Endothelial cell (in vitro differentiated cells): ENCODE measurements around the gene ANKS1B. TPM values are rescaled to one million over a fixed set of nuclear protein-coding genes. Genes with fewer than 3 reads are reported as not detected.

Source experiments
- DNase-seq: peaks from one replicate; pipeline ENCODE4 v3.0.0; 2021; ENCODE audit warnings: low spot score
- H3K27ac Mint-ChIP-seq: one replicate; pipeline ENCODE4 v1.8.0; 2021; ENCODE audit warnings: mixed read lengths, inconsistent platforms; ENCODE audit not compliant: unreplicated experiment
- H3K27me3 Mint-ChIP-seq: one replicate; pipeline ENCODE4 v1.8.0; 2021; ENCODE audit warnings: mild to moderate bottlenecking, moderate library complexity, mixed read lengths, inconsistent platforms; ENCODE audit not compliant: unreplicated experiment
- H3K36me3 Mint-ChIP-seq: one replicate; pipeline ENCODE4 v1.8.0; 2021; ENCODE audit warnings: mild to moderate bottlenecking, low read depth, mixed read lengths, inconsistent platforms; ENCODE audit not compliant: unreplicated experiment
- H3K4me1 Mint-ChIP-seq: one replicate; pipeline ENCODE4 v1.8.0; 2021; ENCODE audit warnings: mild to moderate bottlenecking, mixed read lengths, inconsistent platforms; ENCODE audit not compliant: unreplicated experiment
- H3K4me3 Mint-ChIP-seq: one replicate; pipeline ENCODE4 v1.8.0; 2021; ENCODE audit warnings: mild to moderate bottlenecking, mixed read lengths, inconsistent platforms; ENCODE audit not compliant: unreplicated experiment
- H3K9me3 Mint-ChIP-seq: one replicate; pipeline ENCODE4 v1.8.0; 2021; ENCODE audit warnings: mixed read lengths, inconsistent platforms; ENCODE audit not compliant: unreplicated experiment
- total RNA-seq: library from RNA; stranded (reverse); fragmentation: NEBNext Ultra II Directional; extraction: Animal tissue kit (Norgen Biotek cat#: 25700); gene quantifications from one replicate; pipeline ENCODE4 v1.2.1, GENCODE V29; 2021; ENCODE audit not compliant: unreplicated experiment
- TF ChIP-seq, protein P1 (sequence below): fragments of 200-600 bp; sonication (generic); IDR thresholded peaks from one replicate; pipeline ENCODE4 v1.5.0; 2021; ENCODE audit warnings: antibody characterized with exemption; ENCODE audit not compliant: unreplicated experiment

Gene ANKS1B
- total RNA-seq, 1 donor from 2014 or later: 2.6 TPM

DNA sequence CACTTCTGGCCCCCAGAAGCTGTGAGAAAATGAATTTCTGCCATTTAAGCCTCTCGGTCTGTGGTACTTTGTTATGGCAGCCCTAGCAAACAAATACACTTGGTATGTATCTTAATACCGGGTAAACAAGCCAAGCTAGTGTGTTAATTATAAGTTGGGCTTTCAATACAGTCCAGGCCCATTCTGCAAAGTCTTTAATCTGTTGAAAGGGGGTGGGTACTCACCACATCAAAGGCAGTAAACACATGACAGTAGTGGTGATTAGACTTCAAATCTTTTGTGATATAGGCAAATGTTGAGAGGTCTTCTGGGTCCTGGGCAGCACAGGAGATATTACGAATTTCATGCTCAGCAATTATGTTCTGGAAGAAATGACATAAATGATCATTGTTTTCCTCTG is 1211.9 kb downstream of the ANKS1B start:
- TF ChIP-seq, protein P1, sequence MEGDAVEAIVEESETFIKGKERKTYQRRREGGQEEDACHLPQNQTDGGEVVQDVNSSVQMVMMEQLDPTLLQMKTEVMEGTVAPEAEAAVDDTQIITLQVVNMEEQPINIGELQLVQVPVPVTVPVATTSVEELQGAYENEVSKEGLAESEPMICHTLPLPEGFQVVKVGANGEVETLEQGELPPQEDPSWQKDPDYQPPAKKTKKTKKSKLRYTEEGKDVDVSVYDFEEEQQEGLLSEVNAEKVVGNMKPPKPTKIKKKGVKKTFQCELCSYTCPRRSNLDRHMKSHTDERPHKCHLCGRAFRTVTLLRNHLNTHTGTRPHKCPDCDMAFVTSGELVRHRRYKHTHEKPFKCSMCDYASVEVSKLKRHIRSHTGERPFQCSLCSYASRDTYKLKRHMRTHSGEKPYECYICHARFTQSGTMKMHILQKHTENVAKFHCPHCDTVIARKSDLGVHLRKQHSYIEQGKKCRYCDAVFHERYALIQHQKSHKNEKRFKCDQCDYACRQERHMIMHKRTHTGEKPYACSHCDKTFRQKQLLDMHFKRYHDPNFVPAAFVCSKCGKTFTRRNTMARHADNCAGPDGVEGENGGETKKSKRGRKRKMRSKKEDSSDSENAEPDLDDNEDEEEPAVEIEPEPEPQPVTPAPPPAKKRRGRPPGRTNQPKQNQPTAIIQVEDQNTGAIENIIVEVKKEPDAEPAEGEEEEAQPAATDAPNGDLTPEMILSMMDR: no peak
- H3K4me3 Mint-ChIP-seq: no peak overlapping the region
- no peaks in the 10 kb centered on the region for H3K4me1 Mint-ChIP-seq
- no peaks in the 10 kb centered on the region for H3K27me3 Mint-ChIP-seq
- no peak overlapping the region for H3K27ac Mint-ChIP-seq
- no peak for DNase-seq
- H3K9me3 Mint-ChIP-seq: peaks cover 4% of the 10 kb centered on the region
- peaks cover 4% of the 10 kb centered on the region for H3K36me3 Mint-ChIP-seq

DNA sequence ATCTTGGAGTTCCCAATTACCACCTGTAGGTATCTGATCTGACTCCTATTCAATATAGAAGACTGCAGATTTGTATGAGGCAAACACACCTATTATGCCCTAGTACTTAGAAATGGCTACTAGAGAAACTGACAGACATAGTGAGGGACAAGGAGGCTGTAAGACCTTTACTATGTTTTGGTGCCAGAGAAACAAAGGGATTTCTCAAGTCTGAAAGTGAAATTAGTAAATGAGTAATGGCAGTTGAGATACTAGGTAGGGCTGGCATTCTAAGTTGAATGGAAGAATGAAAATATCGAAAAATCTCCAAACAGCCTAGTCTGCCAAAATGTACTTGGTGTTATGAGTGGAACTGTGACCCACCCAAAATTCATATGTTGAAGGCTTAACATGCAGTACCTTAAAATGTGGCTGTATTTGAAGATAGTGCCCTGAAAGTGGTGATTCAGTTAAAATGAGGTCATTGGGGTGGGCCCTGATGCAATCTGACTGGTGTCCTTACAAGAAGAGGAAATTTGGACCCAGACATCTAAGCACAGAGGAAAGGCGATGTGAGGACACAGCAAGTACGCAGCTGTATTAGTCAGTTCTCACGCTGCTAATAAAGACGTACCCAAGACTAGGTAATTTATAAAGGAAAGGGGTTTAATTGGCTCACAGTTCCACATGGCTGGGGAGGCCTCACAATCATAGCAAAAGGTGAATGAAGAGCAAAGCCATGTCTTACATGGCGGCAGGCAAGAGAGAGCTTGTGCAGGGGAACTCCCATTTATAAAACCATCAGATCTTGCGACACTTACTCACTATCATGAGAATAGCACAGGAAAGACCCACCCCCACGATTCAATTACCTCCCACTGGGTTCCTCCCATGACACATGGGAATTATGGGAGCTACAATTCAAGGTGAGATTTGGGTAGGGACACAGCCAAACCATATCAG is 1212.7 kb downstream of the ANKS1B start:
- H3K27ac Mint-ChIP-seq: no peak overlapping the region
- no peak for DNase-seq
- no peaks in the 10 kb centered on the region for H3K27me3 Mint-ChIP-seq
- TF ChIP-seq, protein P1: no peak
- H3K36me3 Mint-ChIP-seq: peaks cover 4% of the 10 kb centered on the region
- no peak overlapping the region for H3K4me3 Mint-ChIP-seq
- peaks cover 4% of the 10 kb centered on the region for H3K9me3 Mint-ChIP-seq
- no peaks in the 10 kb centered on the region for H3K4me1 Mint-ChIP-seq

DNA sequence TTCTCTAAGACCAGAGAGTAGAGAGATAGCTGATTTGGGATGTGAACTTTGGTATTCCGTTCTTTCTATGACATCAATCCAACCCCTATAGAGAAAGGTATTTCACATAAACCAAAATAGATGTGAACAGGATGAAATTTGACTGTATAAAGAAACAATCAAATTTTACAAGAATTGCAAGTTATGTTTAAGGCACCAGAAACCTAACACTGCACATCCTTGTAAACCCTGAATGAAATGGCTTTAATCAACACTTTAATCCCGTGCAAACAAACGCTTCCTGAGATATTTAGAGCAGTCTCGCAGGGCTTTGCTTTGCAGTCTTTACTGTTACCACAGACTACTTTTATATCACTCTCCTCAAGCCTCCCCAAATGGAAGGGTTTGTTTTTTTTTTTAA is 1214.5 kb downstream of the ANKS1B start:
- peaks cover 4% of the 10 kb centered on the region for H3K9me3 Mint-ChIP-seq
- H3K4me3 Mint-ChIP-seq: no peak overlapping the region
- no peak overlapping the region for H3K27ac Mint-ChIP-seq
- no peaks in the 10 kb centered on the region for H3K27me3 Mint-ChIP-seq
- H3K4me1 Mint-ChIP-seq: no peaks in the 10 kb centered on the region
- peaks cover 4% of the 10 kb centered on the region for H3K36me3 Mint-ChIP-seq
- no peak for DNase-seq
- TF ChIP-seq, protein P1: no peak

DNA sequence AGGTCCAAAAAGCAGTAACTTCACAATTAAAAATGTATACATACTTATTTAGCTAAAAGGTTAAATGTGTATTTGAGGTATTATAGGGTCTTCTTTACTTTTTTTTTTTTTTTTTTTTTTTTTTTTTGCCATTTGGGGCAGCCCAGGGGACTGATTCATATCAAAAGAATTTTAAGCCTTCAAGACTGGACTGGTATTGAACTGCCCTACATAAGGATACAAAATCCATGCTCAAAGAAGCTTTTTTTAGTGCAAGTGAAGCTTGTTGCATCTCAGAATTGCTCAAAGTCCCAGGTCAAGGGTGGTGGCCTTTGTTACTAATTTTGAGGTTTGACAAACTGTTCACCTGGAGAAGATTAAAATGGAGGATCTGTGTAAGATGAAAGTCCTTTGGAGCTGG is 1215.7 kb downstream of the ANKS1B start:
- H3K27me3 Mint-ChIP-seq: peaks cover 3% of the 10 kb centered on the region

More for the DNA sequence above, 1215.7 kb downstream of the ANKS1B start:
- no peak for DNase-seq
- Mint-ChIP-seq H3K36me3 (peaks cover 4% of the 10 kb centered on the region), H3K4me3 (no peak overlapping the region), H3K4me1 (no peaks in the 10 kb centered on the region), H3K27ac (no peak overlapping the region), H3K9me3 (peaks cover 4% of the 10 kb centered on the region)
- TF ChIP-seq, protein P1: no peak
